HCT116 (cell line): ENCODE results near the gene GPD2. TPM values are rescaled to one million over a fixed set of nuclear protein-coding genes. Genes with fewer than 3 reads are reported as not detected.

ENCODE experiments used
- ATAC-seq: fragments of 200-7000 bp; cut with Tn5 transposase; 2 replicates; pipeline ENCODE4 v1.9.1; 2020; ENCODE audit warnings: mild to moderate bottlenecking, moderate library complexity
- BruUV-seq: library from RNA; stranded (reverse); fragments of 400-500 nt; replicated peaks from 2 replicates; lab custom pipeline; 2021; lab: Mats Ljungman, UMichigan
- CTCF ChIA-PET: fragments of 300-600 bp; sonication (Branson Sonifier 250); formaldehyde crosslinking; loops from one replicate; lab custom pipeline; 2021; ENCODE audit warnings: antibody characterized with exemption; lab: Charles Lee
- POLR2A ChIA-PET: fragments of 300-600, 350-600 bp; sonication (Branson Sonifier 250); formaldehyde crosslinking; loops from one replicate; lab custom pipeline; 2021; ENCODE audit warnings: antibody characterized with exemption; lab: Charles Lee
- RAD21 ChIA-PET, 2 experiments: fragments of 300-600 bp; sonication (Branson Sonifier 250); formaldehyde crosslinking; loops; one replicate each; lab custom pipeline; 2023; ENCODE audit warnings: low total read pairs in 2 of 2; ENCODE audit not compliant: uncharacterized antibody in 2 of 2, unreplicated experiment in 2 of 2, low non-redundant PET in 1 of 2; lab: Charles Lee
- DNase-seq: peaks from one replicate; pipeline ENCODE4 v3.0.0-alpha.2; 2010; ENCODE audit warnings: low read depth, low spot score
- H2AFZ ChIP-seq: fragments of 200-600 bp; shearing (Covaris generic), sonication (generic); 2 replicates; pipeline ENCODE4 v1.6.1; 2017; ENCODE audit warnings: low read depth, mixed run types, mixed read lengths, antibody characterized with exemption, low read length; ENCODE audit not compliant: poor library complexity, severe bottlenecking
- H3K27ac ChIP-seq: 2 replicates; pipeline ENCODE4 v1.5.1; 2012; ENCODE audit warnings: low read depth, low read length
- H3K27me3 ChIP-seq: fragments of 200-600 bp; sonication (generic); 2 replicates; pipeline ENCODE4 v1.6.1; 2016; ENCODE audit warnings: mixed run types, low read length, mixed read lengths; ENCODE audit not compliant: insufficient read depth
- H3K36me3 ChIP-seq, 2 experiments: fragments of 200-500 bp in 1 of 2; fragments of 200-600 bp in 1 of 2; sonication (Bioruptor generic) in 1 of 2; sonication (generic) in 1 of 2; 2 replicates each; pipeline versions ENCODE4 v1.5.1 to v1.6.1; 2014 to 2016; ENCODE audit warnings: low read length in 2 of 2, inconsistent platforms in 1 of 2, mixed read lengths in 1 of 2, mixed run types in 1 of 2; ENCODE audit not compliant: insufficient read depth in 2 of 2, control insufficient read depth in 1 of 2
- H3K4me1 ChIP-seq, 2 experiments: fragments of 200-600 bp in 1 of 2; sonication (generic) in 1 of 2; 2 replicates each; pipeline versions ENCODE4 v1.5.1 to v1.6.1; 2012 to 2017; ENCODE audit warnings: low read length in 2 of 2, inconsistent platforms in 1 of 2, mild to moderate bottlenecking in 1 of 2, mixed read lengths in 1 of 2, mixed run types in 1 of 2, moderate library complexity in 1 of 2; ENCODE audit not compliant: insufficient read depth in 2 of 2, control insufficient read depth in 1 of 2
- H3K4me2 ChIP-seq: fragments of 200-600 bp; sonication (generic); 2 replicates; pipeline ENCODE4 v1.6.1; 2017; ENCODE audit warnings: mixed run types, low read length, mixed read lengths
- H3K4me3 ChIP-seq, 2 experiments: fragments of 200-600 bp in 1 of 2; sonication (generic) in 1 of 2; replicated peaks in 1 of 2; 2 replicates each; pipeline ENCODE4 v1.5.1; 2011 to 2016; ENCODE audit warnings: low read length in 2 of 2, control low read depth in 1 of 2, low read depth in 1 of 2, mild to moderate bottlenecking in 1 of 2, mixed read lengths in 1 of 2, mixed run types in 1 of 2
- H3K79me2 ChIP-seq: fragments of 200-600 bp; sonication (generic); 2 replicates; pipeline ENCODE4 v1.6.1; 2017; ENCODE audit warnings: mild to moderate bottlenecking, mixed run types, low read length, moderate library complexity, mixed read lengths; ENCODE audit not compliant: insufficient read depth
- H3K9ac ChIP-seq: fragments of 200-600 bp; sonication (generic); 2 replicates; pipeline ENCODE4 v1.6.1; 2016; ENCODE audit warnings: low read length, mixed read lengths
- H3K9me2 ChIP-seq: fragments of 200-600 bp; sonication (generic), shearing (Covaris generic); 2 replicates; pipeline ENCODE4 v1.6.1; 2017; ENCODE audit warnings: mixed run types, mild to moderate bottlenecking, moderate library complexity; ENCODE audit not compliant: insufficient read depth
- H3K9me3 ChIP-seq, 2 experiments: fragments of 200-500 bp in 1 of 2; fragments of 200-600 bp in 1 of 2; sonication (Bioruptor generic) in 1 of 2; sonication (generic) in 1 of 2; 2 replicates each; pipeline ENCODE4 v1.6.1; 2014 to 2017; ENCODE audit warnings: low read length in 2 of 2, mixed read lengths in 2 of 2, inconsistent platforms in 1 of 2, low read depth in 1 of 2, mild to moderate bottlenecking in 1 of 2, mixed run types in 1 of 2, moderate library complexity in 1 of 2; ENCODE audit not compliant: control insufficient read depth in 1 of 2, insufficient read depth in 1 of 2
- H4K20me1 ChIP-seq: fragments of 200-600 bp; sonication (generic), shearing (Covaris generic); 2 replicates; pipeline ENCODE4 v1.6.1; 2017; ENCODE audit warnings: mixed run types, mild to moderate bottlenecking, moderate library complexity; ENCODE audit not compliant: insufficient read depth
- ATF3 ChIP-seq: IDR thresholded peaks from 2 replicates; pipeline ENCODE4 v1.6.1; 2012
- CBX3 ChIP-seq: IDR thresholded peaks from 2 replicates; pipeline ENCODE4 v1.6.1; 2012; ENCODE audit warnings: low read depth
- CTCF ChIP-seq, 3 experiments: fragments of 200-600 bp in 1 of 3; sonication (generic) in 1 of 3; IDR thresholded peaks in 2 of 3; conservative IDR thresholded peaks in 1 of 3; 2 replicates each; pipeline ENCODE4 v1.5.1; 2012 to 2017; ENCODE audit warnings: low read depth in 2 of 3, low read length in 2 of 3, antibody characterized with exemption in 1 of 3, borderline replicate concordance in 1 of 3, control low read depth in 1 of 3, mild to moderate bottlenecking in 1 of 3, mixed read lengths in 1 of 3, mixed run types in 1 of 3, moderate library complexity in 1 of 3; ENCODE audit not compliant: insufficient read depth in 1 of 3
- EGR1 ChIP-seq: IDR thresholded peaks from 2 replicates; pipeline ENCODE4 v1.6.1; 2012; ENCODE audit warnings: low read depth
- ELF1 ChIP-seq: IDR thresholded peaks from 2 replicates; pipeline ENCODE4 v1.6.1; 2012; ENCODE audit warnings: low read depth, borderline replicate concordance
- EZH2phosphoT487 ChIP-seq: fragments of 200-600 bp; IDR thresholded peaks from 2 replicates; pipeline ENCODE4 v1.6.1; 2018; ENCODE audit warnings: antibody characterized with exemption, borderline replicate concordance
- FOSL1 ChIP-seq: IDR thresholded peaks from 2 replicates; pipeline ENCODE4 v1.6.1; 2012; ENCODE audit warnings: low read depth
- JUND ChIP-seq: IDR thresholded peaks from 2 replicates; pipeline ENCODE4 v1.6.1; 2012
- POLR2A ChIP-seq: IDR thresholded peaks from 2 replicates; pipeline ENCODE4 v1.7.0; 2011; ENCODE audit warnings: borderline replicate concordance; ENCODE audit not compliant: insufficient read depth, insufficient read length; ENCODE audit errors: extremely low read depth
- POLR2AphosphoS5 ChIP-seq: IDR thresholded peaks from 2 replicates; pipeline ENCODE4 v1.6.1; 2011; ENCODE audit warnings: mild to moderate bottlenecking, low read depth, low read length, moderate library complexity
- RAD21 ChIP-seq: IDR thresholded peaks from 2 replicates; pipeline ENCODE4 v1.6.1; 2012; ENCODE audit warnings: low read depth, mild to moderate bottlenecking
- REST ChIP-seq: IDR thresholded peaks from 2 replicates; pipeline ENCODE4 v1.6.1; 2012; ENCODE audit warnings: low read depth
- SIN3A ChIP-seq: IDR thresholded peaks from 2 replicates; pipeline ENCODE4 v1.6.1; 2012; ENCODE audit warnings: low read depth
- SP1 ChIP-seq: IDR thresholded peaks from 2 replicates; pipeline ENCODE4 v1.6.1; 2012; ENCODE audit warnings: low read depth
- SRF ChIP-seq: IDR thresholded peaks from 2 replicates; pipeline ENCODE4 v1.6.1; 2012; ENCODE audit warnings: low read depth
- YY1 ChIP-seq: IDR thresholded peaks from 2 replicates; pipeline ENCODE4 v1.6.1; 2011; ENCODE audit warnings: low read length, low read depth, moderate library complexity, mild to moderate bottlenecking; ENCODE audit not compliant: insufficient replicate concordance; ENCODE audit errors: extremely low read depth
- ZFX ChIP-seq: fragments of 450-650 bp; IDR thresholded peaks from 2 replicates; pipeline ENCODE4 v1.6.1; 2017
- ZNF274 ChIP-seq: fragments of 200-500 bp; sonication (Bioruptor generic); IDR thresholded peaks from 2 replicates; pipeline ENCODE4 v1.6.1; 2014; ENCODE audit warnings: mild to moderate bottlenecking, low read depth, low read length, inconsistent platforms
- intact Hi-C: fragments of 100-400 bp; cut with micrococcal nuclease; formaldehyde crosslinking; loops from 2 replicates; pipeline ENCODE4 v1.10.0; 2022
- total RNA-seq: library from RNA; stranded (reverse); gene quantifications from one replicate; pipeline ENCODE4 v1.2.1, GENCODE V29; 2021; ENCODE audit not compliant: unreplicated experiment

GPD2 gene
- total RNA-seq, 1 experiment from 2014 or later: 80.7 TPM

- CTCF ChIA-PET: no interaction called here
- DNase-seq (no peak), ATAC-seq (no peak)
- H3K36me3 ChIP-seq: no peaks in the 10 kb centered on the region
- no peaks in the 10 kb centered on the region for H3K27me3 ChIP-seq
- no TSS peak for BruUV-seq
- no peak overlapping the region for H3K4me3 ChIP-seq
- H3K9me3 ChIP-seq: no peaks in the 10 kb centered on the region
- no peak overlapping the region for H3K27ac ChIP-seq
- TF ChIP-seq SIN3A (no peak), RAD21 (no peak), CTCF (IDR thresholded peaks at IDR 0.05 in 2 of 3, conservative IDR thresholded peaks at IDR 0.05 in 1 of 3; ENCODE audit: borderline replicate concordance in 1 of 3, insufficient read depth in 1 of 3, low read depth in 2 of 3, low read length in 2 of 3) (no peak), ZNF274 (no peak), YY1 (no peak), JUND (no peak), EZH2phosphoT487 (no peak), EGR1 (no peak), FOSL1 (no peak), ATF3 (no peak), REST (no peak), POLR2A (no peak), ELF1 (no peak), CBX3 (no peak), SP1 (no peak), ZFX (no peak), SRF (no peak), POLR2AphosphoS5 (no peak)
- H3K9ac ChIP-seq: no peak overlapping the region
- peak overlapping the region; percentile 58 for H2AFZ ChIP-seq
- POLR2A ChIA-PET: no interaction called here
- H3K4me2 ChIP-seq: peak overlapping the region; percentile 90
- intact Hi-C loops: loop anchor here (2.0 kb wide), 2 partner anchors 187 to 491 kb away; no protein-coding TSS in a partner anchor
- peaks cover 12 to 44% of the 10 kb centered on the region in 2 experiments for H3K4me1 ChIP-seq
- RAD21 ChIA-PET: interaction anchor here in 1 of 2 experiments (0.7 kb wide), 1 partner anchor 1029 kb away, joined by 3 read pairs; no protein-coding TSS in a partner anchor
- H3K79me2 ChIP-seq: no peaks in the 10 kb centered on the region
- H3K9me2 ChIP-seq: no peaks in the 10 kb centered on the region
- H4K20me1 ChIP-seq: no peaks in the 10 kb centered on the region
Measured at GRCh38 chr2:156401861-156402260, 34.3 kb upstream of the GPD2 start.
